Choroid plexus epithelial cell (primary cell): ENCODE results near the gene ABCA7.

Source experiments
- DNase-seq: peaks from one replicate; pipeline ENCODE4 v3.0.0-alpha.2; 2010; ENCODE audit warnings: low read depth
- H3K4me3 ChIP-seq: 2 replicates; pipeline ENCODE4 v1.5.1; 2011; ENCODE audit warnings: low read depth, mild to moderate bottlenecking, control low read depth, low read length, moderate library complexity
- TF ChIP-seq, protein P1 (sequence below): conservative IDR thresholded peaks from 2 replicates; pipeline ENCODE4 v1.5.1; 2011; ENCODE audit warnings: low read depth, mild to moderate bottlenecking, control low read depth, inconsistent platforms, low read length, moderate library complexity

The ABCA7 gene

DNA sequence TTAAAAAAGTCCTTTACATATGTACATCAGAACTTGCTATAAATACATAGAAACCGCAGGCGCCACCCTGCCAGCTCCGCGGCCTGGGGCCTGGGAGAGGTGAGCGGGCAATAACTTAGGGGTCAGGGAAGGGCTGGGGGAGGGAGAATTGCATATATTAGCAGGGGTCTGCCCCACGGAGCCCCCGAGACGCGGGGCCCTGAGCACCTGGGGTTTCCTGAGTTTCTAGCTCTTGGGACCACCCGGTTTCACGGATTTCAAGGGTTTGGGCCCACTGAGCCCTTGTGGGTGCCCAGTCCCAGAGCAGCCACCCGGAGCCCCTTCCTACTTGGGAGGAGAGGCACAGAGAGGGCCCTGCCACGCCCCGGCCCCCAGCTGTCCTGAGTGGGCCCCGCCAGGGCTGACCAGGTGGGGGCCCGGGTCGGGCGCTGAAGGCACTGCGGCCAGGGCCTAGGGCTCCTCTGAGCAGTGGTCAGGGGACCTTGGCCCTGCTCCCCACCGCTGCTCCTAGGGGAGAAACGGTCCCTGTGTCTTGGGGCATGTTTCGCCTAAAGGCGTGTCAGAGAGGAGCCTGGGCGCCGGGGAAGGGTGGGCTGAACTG is 67.9 kb downstream of the ABCA7 start:
- no peak overlapping the region for H3K4me3 ChIP-seq
- DNase-seq = no peak
- TF ChIP-seq, protein P1, sequence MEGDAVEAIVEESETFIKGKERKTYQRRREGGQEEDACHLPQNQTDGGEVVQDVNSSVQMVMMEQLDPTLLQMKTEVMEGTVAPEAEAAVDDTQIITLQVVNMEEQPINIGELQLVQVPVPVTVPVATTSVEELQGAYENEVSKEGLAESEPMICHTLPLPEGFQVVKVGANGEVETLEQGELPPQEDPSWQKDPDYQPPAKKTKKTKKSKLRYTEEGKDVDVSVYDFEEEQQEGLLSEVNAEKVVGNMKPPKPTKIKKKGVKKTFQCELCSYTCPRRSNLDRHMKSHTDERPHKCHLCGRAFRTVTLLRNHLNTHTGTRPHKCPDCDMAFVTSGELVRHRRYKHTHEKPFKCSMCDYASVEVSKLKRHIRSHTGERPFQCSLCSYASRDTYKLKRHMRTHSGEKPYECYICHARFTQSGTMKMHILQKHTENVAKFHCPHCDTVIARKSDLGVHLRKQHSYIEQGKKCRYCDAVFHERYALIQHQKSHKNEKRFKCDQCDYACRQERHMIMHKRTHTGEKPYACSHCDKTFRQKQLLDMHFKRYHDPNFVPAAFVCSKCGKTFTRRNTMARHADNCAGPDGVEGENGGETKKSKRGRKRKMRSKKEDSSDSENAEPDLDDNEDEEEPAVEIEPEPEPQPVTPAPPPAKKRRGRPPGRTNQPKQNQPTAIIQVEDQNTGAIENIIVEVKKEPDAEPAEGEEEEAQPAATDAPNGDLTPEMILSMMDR = no peak

DNA sequence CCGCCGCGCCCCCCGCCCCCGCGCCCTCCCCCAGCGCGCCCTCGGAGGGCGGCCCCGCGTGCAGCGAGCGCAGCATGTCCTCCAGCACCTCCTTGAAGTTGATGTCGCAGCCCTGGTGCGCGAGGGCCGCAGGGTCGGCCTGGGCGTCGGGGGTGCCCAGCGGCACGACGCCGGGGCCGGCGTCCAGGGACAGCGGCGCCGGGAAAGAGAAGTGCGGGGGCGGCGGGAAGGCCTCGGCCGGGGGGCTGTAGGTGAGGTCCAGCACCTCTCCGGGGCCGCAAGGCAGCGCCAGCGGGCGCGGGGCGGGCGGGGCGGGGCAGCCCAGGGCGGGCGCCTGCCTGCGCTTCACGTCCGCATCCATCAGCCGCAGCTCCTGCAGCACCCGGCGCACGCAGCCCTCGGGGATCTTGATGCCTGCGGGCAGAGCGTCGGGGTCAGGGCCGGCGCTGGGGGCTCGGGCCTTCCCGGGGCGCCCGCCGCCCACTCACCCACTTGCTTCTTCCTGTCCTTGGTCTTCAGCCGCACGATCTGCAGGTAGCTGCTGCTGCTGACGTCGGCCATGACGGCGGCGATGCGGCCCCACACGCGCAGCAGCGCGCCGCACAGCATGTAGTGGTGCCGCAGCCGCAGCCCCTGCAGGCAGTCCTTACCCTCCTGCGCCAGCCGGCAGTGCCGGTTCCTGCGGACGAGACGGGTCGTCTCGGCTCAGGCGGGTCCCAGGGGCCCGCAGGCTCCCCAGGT is 68.6 kb downstream of the ABCA7 start:
- TF ChIP-seq, protein P1 = no peak
- no peak for DNase-seq

GRCh38 chr19:1109032-1109551 is 69.2 kb downstream of the ABCA7 start:
- H3K4me3 ChIP-seq = no peak overlapping the region
- no peak for DNase-seq

More for the DNA sequence above, 68.6 kb downstream of the ABCA7 start:
- H3K4me3 ChIP-seq = no peak overlapping the region

GRCh38 chr19:1109697-1110671 is 70.1 kb downstream of the ABCA7 start:
- no peak for DNase-seq
- no peak overlapping the region for H3K4me3 ChIP-seq

More at GRCh38 chr19:1109032-1109551, 69.2 kb downstream of the ABCA7 start:
- TF ChIP-seq, protein P1 = no peak

GRCh38 chr19:1110809-1111640 is 71.1 kb downstream of the ABCA7 start:
- DNase-seq = no peak

More at GRCh38 chr19:1109697-1110671, 70.1 kb downstream of the ABCA7 start:
- TF ChIP-seq, protein P1 = no peak

More at GRCh38 chr19:1110809-1111640, 71.1 kb downstream of the ABCA7 start:
- TF ChIP-seq, protein P1 = no peak
- no peak overlapping the region for H3K4me3 ChIP-seq
